Subcutaneous abdominal adipose tissue (tissue), 5 donors: ENCODE results near the gene SVBP.

Experiments used
- H3K27ac ChIP-seq: one replicate; pipeline ENCODE4 v1.7.0; 2013; ENCODE audit warnings: low read depth, mild to moderate bottlenecking, inconsistent platforms, low read length, moderate library complexity
- H3K27me3 ChIP-seq, 5 donors: one replicate each; pipeline ENCODE4 v1.7.0; 2013; ENCODE audit warnings: low read length in 5 of 5, inconsistent platforms in 1 of 5; ENCODE audit not compliant: control insufficient read depth in 5 of 5, insufficient read depth in 4 of 5
- H3K36me3 ChIP-seq, 5 donors: one replicate each; pipeline ENCODE4 v1.7.0; 2013; ENCODE audit warnings: low read length in 5 of 5; ENCODE audit not compliant: control insufficient read depth in 5 of 5, insufficient read depth in 5 of 5
- H3K4me1 ChIP-seq, 5 donors: one replicate each; pipeline ENCODE4 v1.7.0; 2013; ENCODE audit warnings: low read length in 5 of 5, mild to moderate bottlenecking in 3 of 5, moderate library complexity in 1 of 5; ENCODE audit not compliant: control insufficient read depth in 5 of 5, insufficient read depth in 5 of 5
- H3K4me3 ChIP-seq, 5 donors: one replicate each; pipeline ENCODE4 v1.7.0; 2013; ENCODE audit warnings: low read length in 5 of 5, low read depth in 1 of 5
- H3K9ac ChIP-seq, 5 donors: one replicate each; pipeline ENCODE4 v1.7.0; 2013; ENCODE audit warnings: low read length in 5 of 5, mild to moderate bottlenecking in 4 of 5, moderate library complexity in 3 of 5
- H3K9me3 ChIP-seq, 5 donors: one replicate each; pipeline ENCODE4 v1.7.0; 2013; ENCODE audit warnings: low read length in 5 of 5; ENCODE audit not compliant: control insufficient read depth in 5 of 5
- donor health status: healthy.
- donor health status: healthy.
- donor health status: healthy.
- donor health status: healthy.
- donor health status: healthy.

The SVBP gene

GRCh38 chr1:42851420-42851819 is 34.2 kb upstream of the SVBP start:
- H3K9ac ChIP-seq: no peak overlapping the region
- peaks cover 2 to 30% (median 19%) of the 10 kb centered on the region in 5 donors for H3K4me1 ChIP-seq
- peak overlapping the region; percentile 87 for H3K27ac ChIP-seq
- H3K36me3 ChIP-seq: peaks cover 0 to 28% (median 18%) of the 10 kb centered on the region in 5 donors
- no peaks in the 10 kb centered on the region for H3K27me3 ChIP-seq
- peak overlapping the region in 1 of 5 donors; percentile 7 for H3K4me3 ChIP-seq
- peaks cover 4 to 9% (median 8%) of the 10 kb centered on the region in 5 donors for H3K9me3 ChIP-seq

DNA sequence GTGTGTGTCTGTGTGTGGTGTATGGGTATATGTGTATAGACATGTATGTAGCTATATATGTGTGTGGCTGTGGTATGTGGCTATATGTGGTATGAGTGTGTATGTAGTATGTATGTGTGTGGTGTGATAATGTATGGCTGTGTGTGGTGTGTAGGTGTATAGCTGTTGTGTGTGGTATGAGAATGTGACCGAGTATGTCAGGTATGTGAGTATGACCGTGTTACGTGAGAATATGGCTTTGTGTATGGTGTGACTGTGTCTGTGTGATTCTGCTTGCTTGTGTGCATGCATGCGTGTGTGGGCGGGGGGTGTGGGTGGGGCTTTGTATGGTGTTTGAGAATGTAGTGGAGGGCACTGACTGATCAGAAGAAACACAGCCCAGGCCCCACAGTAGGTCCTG is 32.7 kb upstream of the SVBP start:
- H3K4me3 ChIP-seq: no peak overlapping the region
- H3K9ac ChIP-seq: no peak overlapping the region
- H3K27ac ChIP-seq: no peak overlapping the region
- H3K4me1 ChIP-seq: peaks cover 2 to 33% (median 27%) of the 10 kb centered on the region in 5 donors
- H3K36me3 ChIP-seq: peaks cover 0 to 28% (median 18%) of the 10 kb centered on the region in 5 donors
- H3K9me3 ChIP-seq: peaks cover 4 to 9% (median 8%) of the 10 kb centered on the region in 5 donors
- H3K27me3 ChIP-seq: no peaks in the 10 kb centered on the region

GRCh38 chr1:42848823-42849537 is 31.8 kb upstream of the SVBP start:
- H3K4me3 ChIP-seq: no peak overlapping the region
- no peak overlapping the region for H3K27ac ChIP-seq
- no peak overlapping the region for H3K9ac ChIP-seq
- H3K9me3 ChIP-seq: peaks cover 4 to 9% (median 8%) of the 10 kb centered on the region in 5 donors
- no peaks in the 10 kb centered on the region for H3K27me3 ChIP-seq
- H3K36me3 ChIP-seq: peaks cover 0 to 29% (median 18%) of the 10 kb centered on the region in 5 donors
- peaks cover 2 to 33% (median 27%) of the 10 kb centered on the region in 5 donors for H3K4me1 ChIP-seq

DNA sequence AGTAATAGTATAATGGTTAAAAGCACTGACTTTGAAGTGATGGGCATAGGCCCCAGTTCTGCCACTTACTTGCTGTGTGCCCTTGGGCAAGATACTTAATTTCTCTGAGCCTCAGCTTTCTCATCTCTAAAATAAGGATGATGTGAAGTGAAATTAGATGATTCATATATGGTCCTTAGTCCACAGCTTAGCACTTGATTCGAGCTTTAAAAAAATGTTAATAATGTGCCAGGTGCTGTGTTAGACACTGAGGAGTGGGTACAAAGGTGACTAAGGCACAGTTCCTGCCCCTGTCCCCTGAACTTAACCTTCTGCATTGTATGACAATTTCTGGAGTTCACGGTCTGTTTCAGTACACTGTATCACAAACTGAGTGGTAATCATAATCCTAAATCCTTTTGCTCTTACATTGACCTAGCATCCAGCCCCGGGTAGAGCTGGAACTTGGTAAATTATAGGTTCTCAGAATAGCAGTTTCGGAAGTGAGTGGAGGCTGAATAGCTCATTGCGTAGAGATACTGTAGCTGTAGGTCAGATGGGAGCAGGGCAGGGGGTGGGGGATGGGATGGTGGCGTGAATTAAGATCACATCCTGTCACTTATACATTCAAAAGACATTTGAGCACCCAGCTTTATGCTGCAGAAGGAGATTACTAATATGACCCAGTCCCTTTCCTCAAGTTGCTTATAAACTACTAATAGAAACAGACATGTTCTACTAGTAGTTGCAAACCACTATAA is 30.7 kb upstream of the SVBP start:
- H3K4me3 ChIP-seq: peak overlapping the region in 3 of 5 donors; percentile 85 to 89 (median 87)
- H3K27ac ChIP-seq: no peak overlapping the region
- peaks cover 4 to 9% (median 8%) of the 10 kb centered on the region in 5 donors for H3K9me3 ChIP-seq
- H3K36me3 ChIP-seq: peaks cover 5 to 40% (median 25%) of the 10 kb centered on the region in 5 donors
- no peaks in the 10 kb centered on the region for H3K27me3 ChIP-seq
- H3K9ac ChIP-seq: peak overlapping the region in 1 of 5 donors; percentile 97
- H3K4me1 ChIP-seq: peaks cover 2 to 28% (median 25%) of the 10 kb centered on the region in 5 donors

- Histone ChIP-seq H3K27ac (peak overlapping the region; percentile 82), H3K36me3 (peaks cover 5 to 47% (median 31%) of the 10 kb centered on the region in 5 donors)
Observed at GRCh38 chr1:42847111-42847595, 30.0 kb upstream of the SVBP start.

DNA sequence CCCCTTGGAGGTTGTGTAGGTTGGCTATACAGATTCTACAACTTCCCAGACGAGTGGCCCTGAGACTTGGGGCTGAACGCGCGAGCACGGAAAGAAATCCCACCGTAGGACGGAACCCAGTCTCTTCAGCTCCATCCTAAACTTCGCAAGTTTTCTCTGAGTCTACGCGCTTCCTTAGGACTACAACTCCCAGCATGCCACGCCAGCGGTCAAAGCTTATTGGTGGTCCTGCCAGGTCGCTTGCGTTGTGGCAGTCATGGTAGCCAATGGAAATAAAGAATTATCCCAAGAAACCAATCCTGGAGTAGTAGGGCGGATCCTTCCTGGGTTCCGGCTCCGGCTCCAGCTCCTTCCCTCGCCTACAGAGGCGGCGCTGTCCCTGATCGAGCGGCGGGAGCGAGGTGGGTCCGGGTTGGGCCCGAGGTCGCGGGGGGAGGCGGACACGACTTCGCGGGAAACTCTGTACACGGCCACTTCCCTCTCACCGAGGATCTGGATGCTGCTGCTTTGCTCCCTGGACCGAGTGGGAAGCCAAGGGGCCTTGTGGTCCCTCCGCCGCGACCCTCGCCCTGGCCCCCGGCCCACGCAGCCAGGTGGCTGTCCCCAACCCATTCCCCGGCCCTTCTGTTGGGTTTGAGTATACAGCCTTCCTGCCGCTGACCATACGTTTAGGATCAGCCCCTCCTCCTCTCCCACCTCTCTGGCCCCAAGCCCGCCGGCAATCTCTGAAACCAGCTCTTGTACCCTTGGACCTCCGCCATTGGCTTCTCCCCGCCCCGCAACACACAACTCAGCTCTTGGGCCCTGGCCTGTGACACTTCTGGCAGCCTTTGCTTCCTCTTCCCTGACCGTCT is 29.3 kb upstream of the SVBP start, which contains the start of gene ZNF691:
ZNF691 (plus strand) TSS at position 357 of the 854 bp plus-strand sequence. CDS start 3,046 bp downstream, outside the sequence.
- Histone ChIP-seq H3K4me3 (peak within 1 kb of the TSS; percentile 83 to 89 (median 85)), H3K9me3 (peaks cover 4 to 6% (median 5%) of the 10 kb centered on the region in 5 donors), H3K27me3 (no peaks in the 10 kb centered on the region), H3K9ac (peak within 1 kb of the TSS; percentile 74 to 97 (median 94)), H3K27ac (peak within 1 kb of the TSS; percentile 82), H3K4me1 (peaks cover 2 to 25% (median 23%) of the 10 kb centered on the region in 5 donors), H3K36me3 (peaks cover 5 to 47% (median 30%) of the 10 kb centered on the region in 5 donors)

More at GRCh38 chr1:42847111-42847595, 30.0 kb upstream of the SVBP start:
- Histone ChIP-seq H3K4me1 (peaks cover 2 to 25% (median 23%) of the 10 kb centered on the region in 5 donors), H3K4me3 (peak overlapping the region; percentile 77 to 89 (median 85)), H3K9me3 (peaks cover 4 to 9% (median 8%) of the 10 kb centered on the region in 5 donors), H3K9ac (peak overlapping the region; percentile 74 to 97 (median 94)), H3K27me3 (no peaks in the 10 kb centered on the region)

DNA sequence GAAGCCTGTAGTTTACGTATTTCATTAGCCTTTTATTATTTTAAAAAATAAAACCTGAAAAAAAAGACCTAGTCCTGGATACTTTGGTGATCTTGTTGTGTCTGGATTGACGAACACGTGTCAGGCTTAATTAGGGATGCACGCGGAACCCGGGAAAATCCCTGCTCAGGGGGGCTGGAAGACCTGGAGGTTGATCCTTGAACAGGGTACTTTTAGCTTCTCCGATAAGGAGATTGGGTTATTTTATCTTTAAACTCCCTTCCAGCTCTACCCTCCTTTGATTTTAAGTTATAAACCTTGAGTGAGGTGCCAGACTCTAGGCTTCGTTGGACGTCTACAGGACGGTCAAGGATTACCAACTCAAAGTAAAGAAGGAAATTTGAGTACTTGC is 28.7 kb upstream of the SVBP start:
- H3K4me3 ChIP-seq: peak overlapping the region; percentile 83 to 89 (median 85)
- H3K36me3 ChIP-seq: peaks cover 5 to 45% (median 28%) of the 10 kb centered on the region in 5 donors
- H3K9me3 ChIP-seq: no peaks in the 10 kb centered on the region
- no peaks in the 10 kb centered on the region for H3K27me3 ChIP-seq
- peaks cover 2 to 25% (median 23%) of the 10 kb centered on the region in 5 donors for H3K4me1 ChIP-seq
- H3K27ac ChIP-seq: peak overlapping the region; percentile 82
- H3K9ac ChIP-seq: peak overlapping the region in 4 of 5 donors; percentile 22 to 64 (median 34)

DNA sequence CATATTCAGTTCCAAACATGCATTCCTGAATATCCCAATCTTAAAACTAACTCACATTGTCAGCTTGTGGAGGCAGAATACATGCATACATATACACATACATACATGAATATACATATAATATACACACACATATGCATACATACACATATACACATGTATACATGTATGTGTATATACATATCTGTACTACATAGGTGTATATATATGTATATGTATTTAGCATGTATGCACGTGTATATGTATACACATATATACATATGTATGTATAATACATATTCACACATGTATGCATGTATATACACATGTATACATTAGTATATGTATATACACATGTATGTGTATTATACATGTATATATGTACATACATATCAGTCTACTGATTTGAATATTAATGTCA is 28.0 kb upstream of the SVBP start:
- Histone ChIP-seq H3K27me3 (no peaks in the 10 kb centered on the region), H3K4me1 (peaks cover 2 to 25% (median 23%) of the 10 kb centered on the region in 5 donors), H3K4me3 (no peak overlapping the region), H3K27ac (no peak overlapping the region), H3K9me3 (no peaks in the 10 kb centered on the region), H3K9ac (no peak overlapping the region), H3K36me3 (peaks cover 5 to 40% (median 25%) of the 10 kb centered on the region in 5 donors)

DNA sequence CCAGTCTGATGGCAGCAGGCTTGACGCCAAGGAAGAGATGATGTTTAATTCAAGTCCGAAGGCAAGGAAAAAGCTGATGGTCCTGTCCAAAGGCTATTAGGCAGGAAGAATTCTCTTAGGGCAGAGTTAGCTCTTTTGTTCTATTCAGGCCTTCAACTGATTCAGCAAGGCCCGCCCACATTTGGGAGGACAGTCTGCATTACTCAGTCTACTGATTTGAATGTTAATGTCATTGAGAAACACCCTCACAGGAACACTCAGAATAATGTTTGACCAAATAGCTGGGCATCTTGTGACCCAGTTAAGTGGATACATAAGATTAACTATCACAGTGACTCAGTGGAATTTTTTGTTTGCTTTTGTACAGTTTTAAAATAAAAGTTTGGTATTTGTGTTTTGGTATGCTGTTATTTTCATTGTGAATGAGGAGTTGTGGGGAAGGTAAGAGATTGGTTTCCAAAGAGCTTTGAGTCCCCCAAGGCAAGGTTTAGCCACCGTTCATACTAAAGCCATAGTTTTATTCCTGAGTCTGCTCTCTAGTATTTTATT is 27.5 kb upstream of the SVBP start:
- H3K9ac ChIP-seq: no peak overlapping the region
- no peaks in the 10 kb centered on the region for H3K27me3 ChIP-seq
- H3K9me3 ChIP-seq: no peaks in the 10 kb centered on the region
- H3K4me3 ChIP-seq: no peak overlapping the region
- peaks cover 2 to 25% (median 23%) of the 10 kb centered on the region in 5 donors for H3K4me1 ChIP-seq
- H3K27ac ChIP-seq: no peak overlapping the region
- peaks cover 8 to 39% (median 24%) of the 10 kb centered on the region in 5 donors for H3K36me3 ChIP-seq
